HG03103 (cell line): ENCODE measurements around the gene HOXD12.

Experiments used
- ATAC-seq: cut with Tn5 transposase; IDR thresholded peaks from one replicate; pipeline ENCODE4 v1.9.1; 2021; ENCODE audit warnings: low read depth; ENCODE audit not compliant: unreplicated experiment

The HOXD12 gene

DNA sequence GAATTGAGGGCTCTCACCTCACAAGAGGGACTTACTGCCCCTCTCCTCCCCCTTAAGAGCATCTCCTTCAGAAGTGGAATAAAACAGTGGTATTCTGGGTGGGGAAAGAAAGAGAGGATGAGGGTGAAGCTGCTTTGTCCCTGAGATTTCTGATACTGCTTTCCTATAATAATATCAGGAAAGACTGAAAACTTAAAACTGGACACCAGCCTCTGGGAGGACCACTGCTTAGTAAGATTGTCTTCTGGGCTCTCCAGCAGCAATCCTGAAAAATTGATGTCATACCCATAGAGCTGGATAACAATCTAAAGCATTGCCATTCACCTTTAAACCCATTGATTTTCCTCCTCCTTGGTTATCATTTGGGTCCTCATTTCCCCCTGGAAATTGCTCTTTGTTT is 47.0 kb downstream of the HOXD12 start:
- no peak for ATAC-seq

DNA sequence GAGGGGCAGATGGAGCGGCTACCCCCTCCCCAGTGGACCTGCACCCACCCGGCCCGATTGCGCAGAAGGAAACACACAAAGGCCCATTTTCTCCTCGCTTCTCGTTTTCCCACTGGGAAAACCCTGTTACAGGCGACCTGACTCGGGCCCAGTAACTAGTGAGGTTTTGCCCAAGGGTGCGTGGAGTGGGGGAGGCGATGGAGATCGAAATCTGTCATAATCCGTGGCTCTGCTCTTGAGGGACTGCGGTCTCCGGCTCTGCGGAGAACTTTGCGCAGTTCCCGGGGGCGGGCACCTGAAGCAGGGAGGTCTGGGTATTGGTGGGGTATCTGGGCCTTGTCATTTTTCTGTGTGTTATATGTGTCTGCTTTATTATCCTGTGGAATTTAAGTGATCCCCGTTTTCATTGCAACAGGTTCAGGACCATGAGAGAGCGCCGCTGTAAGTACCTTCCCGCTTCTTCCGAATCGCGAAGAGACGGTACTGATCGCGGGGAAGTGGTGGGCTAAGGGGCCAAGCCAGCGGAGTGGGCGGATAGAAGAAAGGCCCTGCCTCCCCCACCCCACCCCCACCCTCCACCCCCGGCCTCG is 47.7 kb downstream of the HOXD12 start:
- ATAC-seq: no peak

DNA sequence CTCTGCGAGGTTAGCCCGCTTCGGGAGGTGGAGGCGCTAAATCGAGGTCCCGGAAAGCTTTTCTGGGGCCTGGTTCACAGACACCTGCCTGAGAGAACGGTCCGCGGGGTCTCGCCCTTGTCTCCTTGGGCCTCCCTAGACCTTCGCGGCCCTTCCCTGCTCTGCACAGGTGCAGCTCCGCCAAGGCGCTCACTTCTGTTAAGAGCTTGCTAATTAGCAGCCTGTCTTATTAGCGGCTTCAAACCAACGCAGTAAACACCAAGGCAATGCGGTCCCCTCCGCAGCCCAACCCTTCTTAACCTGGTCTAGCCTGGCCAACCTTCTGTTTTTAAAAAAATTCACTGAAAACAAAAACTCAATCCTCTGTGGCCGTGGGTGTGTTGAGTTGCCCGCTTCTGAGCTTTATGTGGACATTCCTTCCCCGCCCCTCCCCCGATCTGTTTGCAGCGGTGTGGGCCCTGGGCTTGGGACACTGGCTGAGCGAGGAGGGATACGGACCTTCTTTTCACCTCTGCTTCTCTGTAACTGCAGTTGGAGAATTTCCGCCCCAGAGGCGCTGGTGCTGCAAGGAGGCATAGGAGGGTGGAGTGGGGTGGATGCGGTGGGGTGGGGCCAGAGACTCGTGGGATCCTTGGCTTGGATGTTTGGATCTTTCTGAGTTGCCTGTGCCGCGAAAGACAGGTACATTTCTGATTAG is 48.4 kb downstream of the HOXD12 start:
- no peak for ATAC-seq

DNA sequence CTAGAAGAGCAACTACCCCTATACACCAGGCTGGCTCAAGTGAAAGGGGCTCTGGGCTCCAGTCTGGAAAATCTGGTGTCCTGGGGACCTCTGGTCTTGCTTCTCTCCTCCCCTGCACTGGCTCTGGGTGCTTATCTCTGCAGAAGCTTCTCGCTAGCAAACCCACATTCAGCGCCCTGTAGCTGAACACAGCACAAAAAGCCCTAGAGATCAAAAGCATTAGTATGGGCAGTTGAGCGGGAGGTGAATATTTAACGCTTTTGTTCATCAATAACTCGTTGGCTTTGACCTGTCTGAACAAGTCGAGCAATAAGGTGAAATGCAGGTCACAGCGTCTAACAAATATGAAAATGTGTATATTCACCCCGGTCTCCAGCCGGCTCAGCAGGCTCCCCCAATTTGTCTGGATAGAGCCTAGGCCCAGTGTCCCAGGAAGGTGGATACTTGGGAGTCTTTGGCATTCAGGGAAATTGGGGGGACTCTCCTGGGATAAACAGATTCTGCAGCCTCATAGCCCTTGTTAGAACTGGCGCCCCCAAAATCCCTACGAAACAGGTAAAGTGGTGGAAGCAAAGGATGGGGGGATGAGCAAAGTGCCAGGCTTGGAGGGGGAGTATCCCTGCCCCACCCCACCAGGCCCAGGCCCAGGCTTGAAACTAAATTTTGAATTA is 49.3 kb downstream of the HOXD12 start:
- ATAC-seq: no peak

DNA sequence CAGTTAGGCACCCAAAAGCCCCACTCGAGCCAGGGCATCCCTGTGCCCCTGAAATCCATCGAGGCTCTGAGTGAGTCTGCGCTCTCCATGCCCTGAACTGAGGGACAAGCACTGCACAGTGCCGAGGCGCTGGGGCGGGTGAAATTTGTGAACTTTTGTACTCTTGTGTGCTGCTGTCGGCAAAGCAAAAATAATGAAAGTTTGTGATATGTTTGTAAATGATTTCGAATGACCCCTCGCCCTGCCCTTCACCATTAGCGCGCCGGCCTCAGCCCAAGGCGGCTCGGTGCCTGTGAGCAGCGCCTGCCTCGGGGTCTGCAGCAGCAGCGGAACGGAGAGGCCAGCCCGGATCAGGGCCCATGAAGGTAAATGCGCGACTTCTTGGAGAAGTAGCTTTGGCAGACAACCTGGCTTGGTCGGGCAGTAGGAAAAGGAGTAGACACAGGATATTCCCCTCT is 49.9 kb downstream of the HOXD12 start:
- no peak for ATAC-seq

DNA sequence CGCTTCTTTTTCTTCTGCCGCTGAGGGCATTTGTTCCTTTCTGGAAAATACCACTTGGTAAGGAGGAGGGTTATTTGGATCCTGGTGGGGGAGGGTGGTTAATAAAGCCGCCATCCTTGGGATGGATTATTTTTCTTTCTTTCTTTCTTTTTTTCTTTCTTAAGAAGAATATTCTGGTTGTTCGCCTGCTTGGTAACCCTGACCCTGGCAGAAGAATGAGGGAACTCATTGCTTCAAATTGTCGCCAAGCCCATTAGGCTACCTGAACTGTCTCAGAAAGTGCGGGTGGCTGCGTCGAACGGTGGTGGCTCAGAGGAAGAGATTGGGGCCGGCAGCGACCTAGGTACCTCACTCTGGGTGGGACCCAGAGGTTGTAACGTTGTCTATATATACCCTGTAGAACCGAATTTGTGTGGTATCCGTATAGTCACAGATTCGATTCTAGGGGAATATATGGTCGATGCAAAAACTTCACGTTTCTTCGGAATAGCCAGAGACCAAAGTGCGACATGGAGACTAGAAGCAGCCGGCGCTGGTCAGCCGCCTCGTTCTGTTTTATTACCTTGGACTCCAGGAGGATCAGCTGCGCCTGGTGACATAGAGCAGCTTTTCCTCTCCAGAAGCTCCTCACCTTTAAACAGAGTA is 50.5 kb downstream of the HOXD12 start:
- no peak for ATAC-seq

DNA sequence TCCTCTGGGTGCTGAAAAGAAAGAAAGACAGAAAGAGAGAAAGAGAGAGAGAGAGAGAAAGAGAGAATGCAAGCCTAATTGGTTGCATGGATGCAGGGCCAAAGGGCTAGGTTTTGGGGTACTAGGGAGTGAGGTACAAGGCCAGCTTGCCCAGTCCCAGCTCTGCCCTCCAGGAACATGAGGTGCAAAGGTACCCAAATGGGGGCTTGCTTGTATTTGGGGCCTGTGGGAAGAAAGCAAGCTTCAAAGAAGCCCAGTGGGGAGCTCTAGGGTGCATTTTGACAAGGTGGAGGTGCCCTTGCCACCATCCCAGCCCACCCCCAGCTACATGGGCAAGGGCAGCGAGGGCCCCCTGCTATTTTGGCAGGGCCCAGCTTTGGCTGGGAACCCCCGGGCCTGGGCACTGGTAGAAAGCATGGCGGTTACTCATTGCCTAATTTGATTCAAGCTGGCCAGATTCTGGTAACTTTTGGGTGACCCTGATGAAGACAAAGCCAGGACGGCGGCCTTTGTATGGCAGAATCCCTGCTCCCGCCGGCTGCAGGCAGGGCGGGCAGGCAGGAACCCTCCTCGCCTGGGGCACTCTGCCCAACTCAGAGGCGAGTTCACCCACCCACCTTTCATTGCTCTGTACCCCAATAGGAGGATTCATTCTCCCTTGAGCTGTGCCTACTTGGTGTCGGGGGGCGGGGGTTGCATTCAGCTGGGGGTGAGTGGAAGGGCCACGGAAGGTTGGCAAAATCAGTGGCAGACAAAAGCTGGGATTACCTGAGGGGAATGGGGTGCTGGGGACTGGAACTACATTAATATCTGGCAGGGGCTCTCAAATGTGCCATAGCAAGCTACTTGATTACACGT is 51.2 kb downstream of the HOXD12 start:
- ATAC-seq: no peak

DNA sequence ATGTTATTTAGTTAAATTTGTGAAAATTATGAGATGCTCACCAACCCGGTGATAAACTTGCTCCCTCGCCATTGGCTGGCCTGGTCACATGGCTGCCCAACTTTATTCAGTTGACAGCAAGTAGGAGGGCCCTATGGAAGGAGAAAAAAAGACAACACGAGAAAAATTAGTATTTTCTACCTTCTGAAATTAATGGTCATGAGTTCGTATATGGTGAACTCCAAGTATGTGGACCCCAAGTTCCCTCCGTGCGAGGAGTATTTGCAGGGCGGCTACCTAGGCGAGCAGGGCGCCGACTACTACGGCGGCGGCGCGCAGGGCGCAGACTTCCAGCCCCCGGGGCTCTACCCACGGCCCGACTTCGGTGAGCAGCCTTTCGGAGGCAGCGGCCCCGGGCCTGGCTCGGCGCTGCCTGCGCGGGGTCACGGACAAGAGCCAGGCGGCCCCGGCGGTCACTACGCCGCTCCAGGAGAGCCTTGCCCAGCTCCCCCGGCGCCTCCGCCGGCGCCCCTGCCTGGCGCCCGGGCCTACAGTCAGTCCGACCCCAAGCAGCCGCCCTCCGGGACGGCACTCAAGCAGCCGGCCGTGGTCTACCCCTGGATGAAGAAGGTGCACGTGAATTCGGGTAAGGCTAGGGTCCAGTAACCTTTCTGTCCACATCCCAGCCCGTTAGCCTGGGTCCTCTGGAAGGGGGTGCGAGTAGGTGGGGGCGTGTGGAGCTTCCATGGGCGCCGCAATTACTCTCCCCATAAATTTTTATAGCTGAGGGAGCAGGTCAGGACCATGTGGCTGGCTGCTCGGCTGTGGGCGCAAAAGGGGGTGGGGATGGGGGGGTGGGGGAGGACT is 52.1 kb downstream of the HOXD12 start, which contains the start of gene HOXD4:
HOXD4 (plus strand) TSS at position 109 of the 846 bp plus-strand sequence; CDS start at position 193, 84 bp downstream.
- ATAC-seq: no peak
